ENCODE measurements around the gene ETV2. TPM values are rescaled to one million over a fixed set of nuclear protein-coding genes. Genes with fewer than 3 reads are reported as not detected.
A peak's percentile ranks its signal among the peaks of the same experiment; 100 is the strongest.

ETV2 gene
- total RNA-seq, 1 experiment from 2014 or later = 0.73 TPM

- ChIA-PET CTCF (no interaction called here), POLR2A (ENCODE audit: low non-redundant PET) (no interaction called here)
- no peaks in the 10 kb centered on the region for H3K36me3 ChIP-seq (ENCODE audit: insufficient read depth, low read length, poor library complexity, severe bottlenecking)
- no peaks in the 10 kb centered on the region for H3K9me3 ChIP-seq (ENCODE audit: low read depth, low read length, poor library complexity, severe bottlenecking)
- H3K4me3 ChIP-seq (ENCODE audit: low read depth, low read length, poor library complexity, severe bottlenecking) = no peak overlapping the region
- no peak for DNase-seq (ENCODE audit: low spot score)
- peaks cover 7% of the 10 kb centered on the region for H3K4me1 ChIP-seq (ENCODE audit: insufficient read depth, low read length, poor library complexity, severe bottlenecking)
- BruUV-seq (replicated peaks) = TSS peak; percentile 41
- TF ChIP-seq CTCF (conservative IDR thresholded peaks at IDR 0.05; ENCODE audit: low read depth, low read length) (no peak), EZH2 (IDR thresholded peaks at IDR 0.05; ENCODE audit: borderline replicate concordance, low read depth, low read length, poor library complexity, severe bottlenecking) (no peak)
- H3K27ac ChIP-seq (ENCODE audit: low read depth, low read length, poor library complexity, severe bottlenecking) = no peak overlapping the region
- intact Hi-C loops (cut with micrococcal nuclease; ENCODE audit: unreplicated experiment) = no loop called here
- H3K27me3 ChIP-seq (replicated peaks; ENCODE audit: insufficient read depth, low read depth, low read length, poor library complexity) = no peaks in the 10 kb centered on the region
These were observed 18.1 kb upstream of the ETV2 start for GRCh38 chr19:35623327-35624010.

GRCh38 chr19:35628264-35628564, 13.3 kb upstream of the ETV2 start:
- Histone ChIP-seq H3K27me3 (replicated peaks; ENCODE audit: insufficient read depth, low read depth, low read length, poor library complexity) (no peaks in the 10 kb centered on the region), H3K9me3 (ENCODE audit: low read depth, low read length, poor library complexity, severe bottlenecking) (no peaks in the 10 kb centered on the region), H3K27ac (ENCODE audit: low read depth, low read length, poor library complexity, severe bottlenecking) (peak overlapping the region; percentile 83), H3K4me3 (ENCODE audit: low read depth, low read length, poor library complexity, severe bottlenecking) (peak overlapping the region; percentile 99), H3K4me1 (ENCODE audit: insufficient read depth, low read length, poor library complexity, severe bottlenecking) (peaks cover 7% of the 10 kb centered on the region), H3K36me3 (ENCODE audit: insufficient read depth, low read length, poor library complexity, severe bottlenecking) (peaks cover 27% of the 10 kb centered on the region)
- no peak for DNase-seq (ENCODE audit: low spot score)
- CTCF ChIA-PET = no interaction called here
- intact Hi-C loops (cut with micrococcal nuclease; ENCODE audit: unreplicated experiment) = no loop called here
- TF ChIP-seq CTCF (conservative IDR thresholded peaks at IDR 0.05; ENCODE audit: low read depth, low read length) (no peak), EZH2 (IDR thresholded peaks at IDR 0.05; ENCODE audit: borderline replicate concordance, low read depth, low read length, poor library complexity, severe bottlenecking) (no peak)
- BruUV-seq (replicated peaks) = TSS peak; percentile 99
- POLR2A ChIA-PET (ENCODE audit: low non-redundant PET) = interaction anchor here (0.6 kb wide), 1 partner anchor 35 kb away, joined by 3 read pairs; no protein-coding TSS in a partner anchor

GRCh38 chr19:35628565-35629331, 12.8 kb upstream of the ETV2 start, which contains the start of gene RBM42:
TSS of gene RBM42 (plus strand) at chr19:35629036. CDS start at chr19:35629154, 118 bp downstream.
- TF ChIP-seq CTCF (conservative IDR thresholded peaks at IDR 0.05; ENCODE audit: low read depth, low read length) (no peak), EZH2 (IDR thresholded peaks at IDR 0.05; ENCODE audit: borderline replicate concordance, low read depth, low read length, poor library complexity, severe bottlenecking) (no peak)
- Histone ChIP-seq H3K27me3 (replicated peaks; ENCODE audit: insufficient read depth, low read depth, low read length, poor library complexity) (no peaks in the 10 kb centered on the region), H3K4me3 (ENCODE audit: low read depth, low read length, poor library complexity, severe bottlenecking) (peak within 1 kb of the TSS; percentile 99), H3K9me3 (ENCODE audit: low read depth, low read length, poor library complexity, severe bottlenecking) (no peaks in the 10 kb centered on the region), H3K4me1 (ENCODE audit: insufficient read depth, low read length, poor library complexity, severe bottlenecking) (peaks cover 7% of the 10 kb centered on the region), H3K36me3 (ENCODE audit: insufficient read depth, low read length, poor library complexity, severe bottlenecking) (peaks cover 32% of the 10 kb centered on the region), H3K27ac (ENCODE audit: low read depth, low read length, poor library complexity, severe bottlenecking) (peak within 1 kb of the TSS; percentile 86)
- BruUV-seq (replicated peaks) = no TSS peak
- ChIA-PET POLR2A (ENCODE audit: low non-redundant PET) (interaction anchor here (0.6 kb wide), 1 partner anchor 36 kb away, joined by 3 read pairs; no protein-coding TSS in a partner anchor), CTCF (no interaction called here)
- DNase-seq (ENCODE audit: low spot score) = peak; percentile 99
- intact Hi-C loops (cut with micrococcal nuclease; ENCODE audit: unreplicated experiment) = no loop called here
